ENCODE results near the gene NTMT1.

GRCh38 chr9:129630967-129631673 is 5.2 kb downstream of the NTMT1 start:
- TF ChIP-seq CTCF (conservative IDR thresholded peaks at IDR 0.05; ENCODE audit: low read depth, low read length) (no peak), EZH2 (IDR thresholded peaks at IDR 0.05; ENCODE audit: borderline replicate concordance, low read depth, low read length, poor library complexity, severe bottlenecking) (no peak)
